GM19328 (cell line): ENCODE measurements around the gene WNK3.
A peak's percentile ranks its signal among the peaks of the same experiment; 100 is the strongest.

Experiments
- ATAC-seq: cut with Tn5 transposase; IDR thresholded peaks from one replicate; pipeline ENCODE4 v1.9.1; 2021; ENCODE audit warnings: mild to moderate bottlenecking, moderate library complexity; ENCODE audit not compliant: unreplicated experiment

Gene WNK3

GRCh38 chrX:54246866-54247265 is 111.0 kb downstream of the WNK3 start:
- no peak for ATAC-seq

- no peak for ATAC-seq
Observed at GRCh38 chrX:54238588-54238987, 119.3 kb downstream of the WNK3 start.

GRCh38 chrX:54237014-54237413 is 120.8 kb downstream of the WNK3 start:
- no peak for ATAC-seq

- ATAC-seq, result no peak
Observed at GRCh38 chrX:54230435-54231148, 127.3 kb downstream of the WNK3 start.

- no peak for ATAC-seq
Observed at GRCh38 chrX:54223581-54223980, 134.3 kb downstream of the WNK3 start.

- no peak for ATAC-seq
Observed at GRCh38 chrX:54213603-54214002, 144.2 kb downstream of the WNK3 start.

GRCh38 chrX:54208531-54208930 is 149.3 kb downstream of the WNK3 start:
- no peak for ATAC-seq

- no peak for ATAC-seq
Observed at GRCh38 chrX:54198262-54198661, 159.6 kb downstream of the WNK3 start.

GRCh38 chrX:54194982-54195588 is 162.8 kb downstream of the WNK3 start:
- no peak for ATAC-seq

- ATAC-seq, result no peak
Observed at GRCh38 chrX:54193085-54193821, 164.6 kb downstream of the WNK3 start.

GRCh38 chrX:54184474-54184873 is 173.4 kb downstream of the WNK3 start:
- ATAC-seq, result no peak

- ATAC-seq, result peak; percentile 44
Observed at GRCh38 chrX:54182864-54183613, 174.8 kb downstream of the WNK3 start, which contains the start of gene FAM120C. Gene FAM120C (minus strand): TSS chrX:54183254. CDS start chrX:54183198, 56 bp downstream.

GRCh38 chrX:54182194-54182863 is 175.5 kb downstream of the WNK3 start:
- peak; percentile 58 for ATAC-seq

- no peak for ATAC-seq
Observed at GRCh38 chrX:54181202-54181953, 176.5 kb downstream of the WNK3 start.

GRCh38 chrX:54180403-54180802 is 177.4 kb downstream of the WNK3 start:
- ATAC-seq, result no peak

- ATAC-seq, result no peak
Observed at GRCh38 chrX:54178100-54178940, 179.5 kb downstream of the WNK3 start.

- no peak for ATAC-seq
Observed at GRCh38 chrX:54177306-54177705, 180.5 kb downstream of the WNK3 start.

- ATAC-seq, result no peak
Observed at GRCh38 chrX:54173791-54174190, 184.1 kb downstream of the WNK3 start.

GRCh38 chrX:54172455-54172854 is 185.4 kb downstream of the WNK3 start:
- no peak for ATAC-seq
